ENCODE data around the gene CTNNBIP1.
"Not testable (repeated sequence)": the region's sequence is repeated elsewhere in the genome, so short reads cannot be mapped to it uniquely, and the experiment has no call there.

CTNNBIP1 gene

GRCh38 chr1:9825093-9826074 lies 84.7 kb downstream of the CTNNBIP1 start:
- DNase-seq: peak; percentile 50 to 57

- DNase-seq: no peak
Observed at GRCh38 chr1:9824702-9825089, 85.4 kb downstream of the CTNNBIP1 start.

- DNase-seq: peak; percentile 92 to 93
Observed at GRCh38 chr1:9823943-9824701, 85.9 kb downstream of the CTNNBIP1 start, which contains the start of gene CLSTN1. CLSTN1 (minus strand) TSS chr1:9823965; CDS start chr1:9823733, 232 bp downstream.

- DNase-seq: no peak
Observed at GRCh38 chr1:9823693-9823942, 86.5 kb downstream of the CTNNBIP1 start.

DNA sequence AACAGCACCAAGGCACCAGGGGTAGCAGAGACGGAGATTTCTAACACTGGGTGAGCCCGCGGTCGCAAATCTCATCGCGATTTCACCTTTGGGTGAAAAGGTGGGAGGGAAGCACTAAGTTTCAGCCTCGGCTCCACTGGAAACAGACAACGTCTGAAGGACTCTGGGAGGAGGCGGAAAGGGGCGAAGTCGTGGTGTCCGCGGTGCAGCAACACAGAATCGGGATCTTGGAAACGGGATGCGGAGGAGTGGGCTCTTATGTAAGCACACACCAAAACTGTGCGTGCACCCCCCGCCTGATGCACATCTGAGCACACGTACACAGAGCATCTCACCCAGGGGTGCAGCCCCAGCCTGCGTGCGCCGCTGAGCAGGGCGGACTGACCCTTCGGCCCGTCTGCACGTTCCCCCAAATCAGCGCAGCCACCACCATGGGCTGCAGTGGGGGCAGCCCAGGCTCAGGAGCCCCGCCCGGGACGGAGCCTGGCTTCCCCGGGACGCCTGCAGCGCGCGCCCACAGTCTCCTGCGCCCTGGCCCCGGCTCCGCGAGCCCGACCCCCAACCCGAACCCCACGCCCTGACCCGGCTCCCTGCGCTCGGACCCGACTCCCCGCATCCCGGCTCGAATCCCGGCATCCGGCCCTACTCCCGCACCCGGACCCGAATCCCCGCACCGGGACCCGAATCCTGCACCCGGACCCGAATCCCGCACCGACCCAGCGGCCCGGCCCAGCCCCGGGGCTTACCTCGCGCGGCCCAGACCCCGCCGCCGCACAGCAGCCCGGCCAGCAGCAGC lies 87.0 kb downstream of the CTNNBIP1 start:
- DNase-seq: peak; percentile 49 to 57

- DNase-seq: no peak
Observed at GRCh38 chr1:9822490-9822889, 87.6 kb downstream of the CTNNBIP1 start.

DNA sequence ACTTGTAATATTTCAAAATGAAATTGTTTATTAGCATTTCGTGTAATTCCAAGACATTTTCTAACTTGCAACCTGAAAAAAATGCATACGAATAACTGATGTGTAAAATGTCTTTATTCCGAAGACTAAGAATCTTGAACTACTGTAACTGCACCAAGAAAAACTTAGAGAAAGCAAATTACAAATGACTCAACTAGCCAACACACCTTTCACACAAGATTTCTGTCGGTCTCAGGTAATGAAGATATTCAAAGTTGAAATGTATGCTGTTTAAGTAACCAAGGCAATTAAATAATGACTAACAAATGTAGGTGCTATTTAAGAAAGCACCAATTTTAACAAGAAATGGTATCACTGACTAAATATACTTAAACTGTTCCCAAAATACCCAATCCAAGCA lies 88.4 kb downstream of the CTNNBIP1 start:
- no peak for DNase-seq

- DNase-seq: no peak
Observed at GRCh38 chr1:9820521-9820920, 89.5 kb downstream of the CTNNBIP1 start.

DNA sequence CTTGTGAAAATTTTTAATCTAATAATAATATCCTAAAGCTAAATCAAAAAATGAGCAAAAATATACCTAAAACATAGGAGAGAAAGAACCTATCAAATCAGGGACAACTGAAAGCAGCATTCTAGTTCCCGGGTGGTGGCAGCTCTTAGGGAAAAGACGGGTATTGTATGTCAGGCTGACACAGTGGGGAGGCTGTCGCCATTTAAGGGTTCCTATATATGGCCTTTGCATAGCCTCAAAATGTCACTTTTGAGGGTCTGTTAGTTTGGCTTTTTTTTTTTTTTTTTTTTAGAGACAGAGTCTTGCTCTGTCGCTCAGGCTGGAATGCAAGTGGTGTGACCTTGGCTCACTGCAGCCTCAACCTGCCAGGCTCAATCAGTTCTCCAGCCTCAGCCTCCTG lies 92.3 kb downstream of the CTNNBIP1 start:
- no peak for DNase-seq

DNA sequence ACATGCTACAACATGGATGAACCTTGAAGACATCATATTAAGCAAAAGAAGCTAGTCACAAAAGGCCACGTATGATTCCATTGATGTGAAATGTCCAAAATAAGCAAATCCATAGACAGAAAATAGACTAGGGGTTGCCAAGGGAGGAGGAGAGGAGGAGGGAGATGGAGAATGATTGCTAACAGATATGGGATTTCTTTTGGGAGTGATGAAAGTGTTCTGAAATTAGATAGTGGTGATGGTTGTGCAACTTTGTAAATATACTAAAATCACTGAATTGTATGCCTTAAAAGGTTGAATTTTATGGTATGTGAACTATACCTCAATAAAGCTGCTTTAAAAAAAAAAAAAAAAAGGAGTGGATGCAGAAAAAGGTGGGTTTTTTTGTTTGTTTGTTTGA lies 93.9 kb downstream of the CTNNBIP1 start:
- no peak for DNase-seq

DNA sequence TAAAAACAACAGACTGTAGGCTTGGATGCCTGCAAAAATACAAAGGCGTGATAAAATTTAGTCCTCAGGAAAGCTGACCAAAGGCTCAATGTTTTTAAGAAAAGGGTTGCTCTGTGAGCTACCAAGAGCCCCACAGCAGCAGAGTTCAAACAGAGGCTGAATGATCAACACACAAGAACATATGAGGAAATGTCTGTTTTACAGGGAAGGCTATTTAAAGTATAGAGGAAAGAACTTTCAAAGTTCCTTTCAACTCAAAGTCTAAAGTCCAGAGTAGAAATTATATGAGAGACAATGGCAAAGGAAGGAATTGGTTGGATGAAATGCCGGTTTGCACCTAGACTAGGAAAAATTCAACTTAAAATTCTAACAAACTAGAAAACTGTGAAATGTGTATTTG lies 94.9 kb downstream of the CTNNBIP1 start:
- DNase-seq: no peak

DNA sequence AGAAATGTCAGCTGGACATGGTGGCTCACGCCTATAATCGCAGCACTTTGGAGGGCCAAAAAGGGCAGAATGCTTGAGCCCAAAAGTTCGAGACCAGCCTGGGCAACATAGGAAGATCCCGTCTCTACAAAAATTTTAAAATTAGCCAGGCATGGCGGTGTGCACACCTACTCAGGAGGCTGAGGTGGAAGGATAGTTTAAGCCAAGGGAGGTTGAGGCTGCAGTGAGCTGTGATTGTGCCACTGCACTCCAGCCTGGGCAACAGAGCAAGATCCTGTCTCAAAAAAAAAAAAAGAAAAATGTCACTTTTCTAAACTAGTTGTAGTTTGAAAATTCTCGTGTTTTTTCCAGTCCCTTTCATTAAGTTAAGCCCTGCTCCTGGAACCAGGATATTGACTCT lies 95.5 kb downstream of the CTNNBIP1 start:
- no peak for DNase-seq

- no peak for DNase-seq
Observed at GRCh38 chr1:9811239-9811966, 98.7 kb downstream of the CTNNBIP1 start.

DNA sequence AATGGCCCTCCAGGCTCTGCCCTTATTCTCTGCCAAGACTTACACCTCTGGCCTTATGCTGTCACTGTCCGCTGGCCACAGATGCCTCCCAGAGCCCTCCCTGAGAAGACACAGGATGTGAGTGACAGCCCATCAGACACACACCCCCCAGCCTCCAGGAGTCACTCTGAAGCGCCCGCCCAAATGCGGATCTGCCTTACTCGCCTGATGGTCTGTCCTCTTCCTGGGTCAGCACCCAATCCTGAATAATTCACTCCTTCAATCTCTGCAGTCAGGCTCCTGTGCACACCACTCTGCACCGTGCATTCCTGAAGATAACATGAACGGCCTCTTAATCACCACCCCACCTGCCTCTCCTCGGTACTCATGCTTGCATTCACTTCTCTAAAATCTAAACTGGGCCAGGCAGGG lies 101.0 kb downstream of the CTNNBIP1 start:
- no peak for DNase-seq

GRCh38 chr1:9808459-9808858 lies 101.6 kb downstream of the CTNNBIP1 start:
- no peak for DNase-seq

- no peak for DNase-seq
Observed at GRCh38 chr1:9807541-9807940, 102.5 kb downstream of the CTNNBIP1 start.

GRCh38 chr1:9805972-9806371 lies 104.1 kb downstream of the CTNNBIP1 start:
- DNase-seq: not testable (repeated sequence)

DNA sequence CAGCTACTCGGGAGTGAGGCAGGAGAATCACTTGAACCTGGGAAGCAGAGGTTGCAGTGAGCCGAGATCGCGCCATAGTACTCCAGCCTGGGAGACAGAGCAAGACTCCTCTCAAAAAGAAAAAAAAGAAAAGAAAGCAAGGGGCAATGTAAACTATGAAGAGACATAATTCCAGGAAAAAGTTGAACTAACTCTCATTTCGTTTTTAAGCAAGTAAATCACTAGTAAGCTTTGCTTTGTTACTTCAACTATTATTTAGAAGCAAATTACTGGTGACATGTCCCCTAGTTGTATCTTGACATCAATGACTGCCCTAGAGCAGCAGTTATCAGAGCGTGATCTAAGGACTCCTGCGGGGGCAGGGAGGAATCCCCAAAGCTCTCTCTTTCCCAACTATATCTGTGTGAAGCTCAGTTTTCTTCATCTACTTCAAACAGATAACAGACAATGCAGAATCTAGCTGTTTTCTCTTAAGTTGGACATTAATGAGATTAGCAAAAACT lies 105.0 kb downstream of the CTNNBIP1 start:
- DNase-seq: no peak

- DNase-seq: not testable (repeated sequence)
Observed at GRCh38 chr1:9803003-9803918, 106.8 kb downstream of the CTNNBIP1 start.

GRCh38 chr1:9801909-9802308 lies 108.2 kb downstream of the CTNNBIP1 start:
- DNase-seq: no peak
